IMR-90 (cell line): Measurements from ENCODE around the gene KLK8. TPM values are rescaled to one million over a fixed set of nuclear protein-coding genes. Genes with fewer than 3 reads are reported as not detected.

ENCODE experiments used
- ATAC-seq: fragments of 200-7000 bp; cut with Tn5 transposase; 2 replicates; pipeline ENCODE4 v1.9.1; 2020; ENCODE audit warnings: low read depth, mild to moderate bottlenecking, moderate library complexity
- BruUV-seq: library from RNA; stranded (reverse); fragments of 400-500 nt; replicated peaks from 2 replicates; lab custom pipeline; 2021; lab: Mats Ljungman, UMichigan
- CTCF ChIA-PET: fragments of 300-600 bp; formaldehyde crosslinking; extraction: SDS; loops from one replicate; lab custom pipeline; 2021; ENCODE audit warnings: antibody characterized with exemption; lab: Yijun Ruan, JAX
- POLR2A ChIA-PET: fragments of 300-600 bp; sonication (Branson Sonifier 250); formaldehyde crosslinking; loops from one replicate; lab custom pipeline; 2022; ENCODE audit warnings: antibody characterized with exemption; ENCODE audit not compliant: unreplicated experiment; lab: Charles Lee
- DNase-seq: peaks from one replicate; pipeline ENCODE4 v3.0.0; 2013
- H2AFZ ChIP-seq: replicated peaks from 2 replicates; pipeline ENCODE3; 2013; ENCODE audit warnings: low read length, mild to moderate bottlenecking; ENCODE audit not compliant: poor library complexity
- H2AK5ac ChIP-seq: 2 replicates; pipeline ENCODE4 v1.6.1; 2013; ENCODE audit warnings: low read depth, low read length, inconsistent platforms
- H2AK9ac ChIP-seq: replicated peaks from 2 replicates; pipeline ENCODE3; 2013; ENCODE audit warnings: mild to moderate bottlenecking, low read depth, low read length, moderate library complexity; ENCODE audit not compliant: poor library complexity
- H2BK120ac ChIP-seq: 2 replicates; pipeline ENCODE4 v1.6.1; 2013; ENCODE audit warnings: low read depth, low read length, inconsistent platforms
- H2BK15ac ChIP-seq: 3 replicates; pipeline ENCODE4 v1.6.1; 2013; ENCODE audit warnings: low read depth, low read length, inconsistent platforms
- H2BK20ac ChIP-seq: 2 replicates; pipeline ENCODE4 v1.6.1; 2013; ENCODE audit warnings: low read depth, mild to moderate bottlenecking, inconsistent platforms, low read length, moderate library complexity
- H2BK5ac ChIP-seq: 2 replicates; pipeline ENCODE4 v1.6.1; 2013; ENCODE audit warnings: mild to moderate bottlenecking, low read depth, low read length, inconsistent platforms; ENCODE audit not compliant: poor library complexity, severe bottlenecking
- H3K14ac ChIP-seq: replicated peaks from 2 replicates; pipeline ENCODE4 v1.6.1; 2013; ENCODE audit warnings: low read depth, low read length, inconsistent platforms
- H3K18ac ChIP-seq: 2 replicates; pipeline ENCODE4 v1.6.1; 2013; ENCODE audit warnings: low read depth, low read length, control low read depth
- H3K23ac ChIP-seq: 2 replicates; pipeline ENCODE4 v1.6.1; 2013; ENCODE audit warnings: low read depth, low read length, inconsistent platforms
- H3K27ac ChIP-seq: 2 replicates; pipeline ENCODE4 v1.5.1; 2013; ENCODE audit warnings: mild to moderate bottlenecking, control low read depth, low read length; ENCODE audit not compliant: insufficient read depth
- H3K27me3 ChIP-seq: 2 replicates; pipeline ENCODE4 v1.6.1; 2013; ENCODE audit warnings: low read length; ENCODE audit not compliant: control insufficient read depth, insufficient read depth
- H3K36me3 ChIP-seq: 2 replicates; pipeline ENCODE4 v1.6.1; 2013; ENCODE audit warnings: low read length, mixed read lengths; ENCODE audit not compliant: control insufficient read depth, insufficient read depth
- H3K4ac ChIP-seq: 2 replicates; pipeline ENCODE4 v1.6.1; 2013; ENCODE audit warnings: low read depth, low read length, inconsistent platforms
- H3K4me1 ChIP-seq: 2 replicates; pipeline ENCODE4 v1.6.1; 2013; ENCODE audit warnings: low read length, mixed read lengths; ENCODE audit not compliant: control insufficient read depth, insufficient read depth
- H3K4me2 ChIP-seq: 2 replicates; pipeline ENCODE4 v1.6.1; 2013; ENCODE audit warnings: low read depth, mild to moderate bottlenecking, control low read depth, low read length, moderate library complexity
- H3K4me3 ChIP-seq: 2 replicates; pipeline ENCODE4 v1.5.1; 2013; ENCODE audit warnings: low read depth, mild to moderate bottlenecking, control low read depth, low read length, moderate library complexity; ENCODE audit not compliant: insufficient read depth
- H3K56ac ChIP-seq: 2 replicates; pipeline ENCODE4 v1.6.1; 2013; ENCODE audit warnings: low read length, inconsistent platforms; ENCODE audit not compliant: insufficient read depth; ENCODE audit errors: extremely low read depth
- H3K79me1 ChIP-seq, 2 experiments: 2 replicates each; pipeline ENCODE4 v1.6.1; 2013; ENCODE audit warnings: low read length in 2 of 2, inconsistent platforms in 1 of 2, low read depth in 1 of 2
- H3K9ac ChIP-seq: 2 replicates; pipeline ENCODE4 v1.6.1; 2013; ENCODE audit warnings: low read depth, low read length, control low read depth
- H3K9me1 ChIP-seq: 2 replicates; pipeline ENCODE4 v1.6.1; 2013; ENCODE audit warnings: low read length, inconsistent platforms; ENCODE audit not compliant: insufficient read depth
- H3K9me3 ChIP-seq: 2 replicates; pipeline ENCODE4 v1.6.1; 2013; ENCODE audit warnings: low read length; ENCODE audit not compliant: control insufficient read depth, insufficient read depth
- H4K20me1 ChIP-seq: 2 replicates; pipeline ENCODE4 v1.6.1; 2013; ENCODE audit warnings: low read length, inconsistent platforms; ENCODE audit not compliant: insufficient read depth
- H4K5ac ChIP-seq: 2 replicates; pipeline ENCODE4 v1.6.1; 2013; ENCODE audit warnings: mild to moderate bottlenecking, low read depth, low read length, control low read depth
- H4K8ac ChIP-seq, 2 experiments: 2 replicates each; pipeline ENCODE4 v1.6.1; 2013; ENCODE audit warnings: low read depth in 2 of 2, low read length in 2 of 2, control low read depth in 1 of 2, inconsistent platforms in 1 of 2
- H4K91ac ChIP-seq: 2 replicates; pipeline ENCODE4 v1.6.1; 2013; ENCODE audit warnings: low read depth, low read length, inconsistent platforms; ENCODE audit not compliant: insufficient read depth
- BHLHE40 ChIP-seq: fragments of 150-350 bp; IDR thresholded peaks from 2 replicates; pipeline ENCODE4 v1.6.1; 2016; ENCODE audit warnings: mild to moderate bottlenecking, low read depth, low read length
- CEBPB ChIP-seq: IDR thresholded peaks from 2 replicates; pipeline ENCODE4 v1.6.1; 2012; ENCODE audit warnings: low read depth, low read length, improper control_type of control experiment
- CHD1 ChIP-seq: IDR thresholded peaks from 2 replicates; pipeline ENCODE4 v1.6.1; 2012; ENCODE audit warnings: low read depth, low read length, improper control_type of control experiment
- CTCF ChIP-seq: conservative IDR thresholded peaks from 2 replicates; pipeline ENCODE4 v1.5.1; 2012; ENCODE audit warnings: mild to moderate bottlenecking, low read depth, low read length, improper control_type of control experiment
- ELK1 ChIP-seq: fragments of 150-350 bp; IDR thresholded peaks from 2 replicates; pipeline ENCODE4 v1.6.1; 2016; ENCODE audit warnings: low read depth, mild to moderate bottlenecking, low read length, moderate library complexity, borderline replicate concordance
- FOS ChIP-seq: fragments of 150-350 bp; IDR thresholded peaks from 2 replicates; pipeline ENCODE4 v1.6.1; 2016; ENCODE audit warnings: low read depth, low read length
- MAZ ChIP-seq: IDR thresholded peaks from 2 replicates; pipeline ENCODE4 v1.6.1; 2012; ENCODE audit warnings: low read depth, mild to moderate bottlenecking, low read length, improper control_type of control experiment, moderate library complexity, borderline replicate concordance
- MXI1 ChIP-seq: IDR thresholded peaks from 2 replicates; pipeline ENCODE4 v1.6.1; 2012; ENCODE audit warnings: low read depth, mild to moderate bottlenecking, low read length, moderate library complexity, borderline replicate concordance
- NFE2L2 ChIP-seq: fragments of 150-350 bp; IDR thresholded peaks from 2 replicates; pipeline ENCODE4 v1.6.1; 2016; ENCODE audit warnings: low read depth, mild to moderate bottlenecking, low read length
- POLR2A ChIP-seq: IDR thresholded peaks from 2 replicates; pipeline ENCODE4 v1.6.1; 2012; ENCODE audit warnings: mild to moderate bottlenecking, low read depth, low read length
- RAD21 ChIP-seq: IDR thresholded peaks from 2 replicates; pipeline ENCODE4 v1.6.1; 2012; ENCODE audit warnings: low read length, improper control_type of control experiment
- RCOR1 ChIP-seq: IDR thresholded peaks from 2 replicates; pipeline ENCODE4 v1.6.1; 2012; ENCODE audit warnings: mild to moderate bottlenecking, low read length, improper control_type of control experiment; ENCODE audit not compliant: insufficient replicate concordance
- SMC3 ChIP-seq: fragments of 150-350 bp; IDR thresholded peaks from 2 replicates; pipeline ENCODE4 v1.6.1; 2016; ENCODE audit warnings: low read depth, mild to moderate bottlenecking, antibody characterized with exemption, low read length, moderate library complexity
- USF2 ChIP-seq: fragments of 150-350 bp; IDR thresholded peaks from 2 replicates; pipeline ENCODE4 v1.6.1; 2017; ENCODE audit warnings: mild to moderate bottlenecking, antibody characterized with exemption, low read length, low read depth
- WGBS, 2 experiments: methylation state at CpG; one replicate each; pipeline versions ENCODE4 v1.1.5 to v1.1.7; 2013; ENCODE audit warnings: missing lambda C conversion rate in 2 of 2; ENCODE audit not compliant: insufficient read length in 1 of 2; ENCODE audit errors: extremely low coverage in 2 of 2; 5-methylcytosine and 5-hydroxymethylcytosine counted together
- dilution Hi-C: fragments of 300-500 bp; cut with HindIII; formaldehyde crosslinking; loops from one replicate; pipeline ENCODE4 v1.14.3; 2018; ENCODE audit warnings: low sequenced_read_pairs; ENCODE audit not compliant: unreplicated experiment
- in situ Hi-C: fragments of 300-500 bp; cut with MboI; formaldehyde crosslinking; loops from 3 replicates; pipeline ENCODE4 v1.14.3; 2019; ENCODE audit warnings: low sequenced_read_pairs, inconsistent platforms, mixed read lengths
- intact Hi-C: fragments of 100-400 bp; cut with micrococcal nuclease; formaldehyde crosslinking; loops from 2 replicates; pipeline ENCODE4 v1.10.0; 2022
- polyA plus RNA-seq, 3 experiments: library from polyadenylated mRNA; depleted of rRNA; stranded (reverse); fragments of >200 nt; gene quantifications; 2 replicates each; pipeline ENCODE4 v1.2.3, GENCODE V29; 2012; ENCODE audit warnings: low replicate concordance in 1 of 3
- total RNA-seq: library from RNA; depleted of rRNA; stranded (reverse); fragments of >200 nt; gene quantifications from 2 replicates; pipeline ENCODE4 v1.2.3, GENCODE V29; 2012

Gene KLK8
- total and polyA plus RNA-seq, 2 of the 4 experiments (the other 2 are of a cell fraction): not detected

GRCh38 chr19:50983625-50984292, 17.6 kb downstream of the KLK8 start, which contains the start of gene KLK7:
KLK7 (minus strand) TSS chr19:50983917; CDS start chr19:50982399, 1,518 bp downstream.
- Histone ChIP-seq H2BK5ac (no peak within 1 kb of the TSS), H4K8ac (no peak within 1 kb of the TSS), H2AK5ac (no peak within 1 kb of the TSS), H2BK120ac (no peak within 1 kb of the TSS), H3K4me2 (no peak within 1 kb of the TSS), H2BK15ac (no peak within 1 kb of the TSS), H3K9me1 (no peaks in the 10 kb centered on the region), H3K56ac (no peak within 1 kb of the TSS), H3K4me3 (no peak within 1 kb of the TSS), H3K79me1 (no peaks in the 10 kb centered on the region), H3K14ac (no peak within 1 kb of the TSS), H2AFZ (no peak within 1 kb of the TSS), H3K23ac (no peak within 1 kb of the TSS), H3K27ac (no peak within 1 kb of the TSS), H3K4ac (no peak within 1 kb of the TSS), H4K5ac (no peak within 1 kb of the TSS), H2BK20ac (no peak within 1 kb of the TSS), H2AK9ac (no peak within 1 kb of the TSS), H3K9ac (no peak within 1 kb of the TSS), H3K9me3 (no peaks in the 10 kb centered on the region), H4K91ac (no peak within 1 kb of the TSS), H3K4me1 (no peaks in the 10 kb centered on the region), H3K18ac (no peak within 1 kb of the TSS), H4K20me1 (no peaks in the 10 kb centered on the region), H3K27me3 (no peaks in the 10 kb centered on the region), H3K36me3 (no peaks in the 10 kb centered on the region)
- BruUV-seq: no TSS peak
- intact Hi-C loops (no loop called here), dilution Hi-C loops (no loop called here), in situ Hi-C loops (no loop called here)
- POLR2A ChIA-PET: interaction anchor here (0.5 kb wide), 1 partner anchor 37 kb away, joined by 5 read pairs; no protein-coding TSS in a partner anchor
- DNase-seq: no peak
- TF ChIP-seq RCOR1 (no peak), CEBPB (no peak), CHD1 (no peak), FOS (no peak), NFE2L2 (no peak), RAD21 (no peak), CTCF (no peak), MAZ (no peak), USF2 (no peak), SMC3 (no peak), ELK1 (no peak), BHLHE40 (no peak), MXI1 (no peak), POLR2A (no peak)
- 14% methylated on average over 8 of the region's 28 CpGs; no CpG with 5 or more reads in 1 of the 2 experiments for WGBS, 2 experiments
- CTCF ChIA-PET: no interaction called here
- no peak for ATAC-seq
